GM21529 (cell line): ENCODE measurements around the gene ADCY1.

ENCODE experiments used
- ATAC-seq: cut with Tn5 transposase; IDR thresholded peaks from one replicate; pipeline ENCODE4 v1.9.1; 2021; ENCODE audit not compliant: unreplicated experiment

Gene ADCY1

GRCh38 chr7:45649560-45650346, 75.6 kb downstream of the ADCY1 start:
- ATAC-seq: no peak

GRCh38 chr7:45650404-45651394, 76.5 kb downstream of the ADCY1 start:
- no peak for ATAC-seq

- no peak for ATAC-seq
These were observed 77.4 kb downstream of the ADCY1 start for GRCh38 chr7:45651540-45651939.

DNA sequence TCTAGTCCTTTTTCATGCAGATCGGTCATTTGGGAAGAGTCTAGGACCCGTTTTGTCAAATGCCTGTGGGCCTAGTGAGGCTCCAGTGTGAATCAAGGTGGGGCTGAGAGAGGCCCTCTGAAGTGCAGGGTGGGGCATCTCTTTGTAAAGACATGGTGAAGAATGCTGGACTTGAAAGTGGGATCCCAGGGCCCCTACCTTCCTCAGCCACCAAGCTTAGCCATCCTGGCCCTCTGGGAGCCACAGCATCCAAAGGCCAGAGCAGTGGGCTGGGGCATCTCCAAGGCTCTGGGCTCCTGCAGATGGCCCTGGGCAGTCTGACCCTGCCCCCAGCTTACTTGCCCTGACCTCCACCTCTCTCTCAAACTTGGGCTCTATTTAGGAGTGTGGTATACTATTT, 78.5 kb downstream of the ADCY1 start:
- ATAC-seq: no peak

GRCh38 chr7:45653209-45653907, 79.2 kb downstream of the ADCY1 start:
- ATAC-seq: no peak

GRCh38 chr7:45654341-45654740, 80.2 kb downstream of the ADCY1 start:
- ATAC-seq: no peak

GRCh38 chr7:45655539-45655938, 81.4 kb downstream of the ADCY1 start:
- no peak for ATAC-seq

GRCh38 chr7:45656431-45656830, 82.3 kb downstream of the ADCY1 start:
- ATAC-seq: no peak

DNA sequence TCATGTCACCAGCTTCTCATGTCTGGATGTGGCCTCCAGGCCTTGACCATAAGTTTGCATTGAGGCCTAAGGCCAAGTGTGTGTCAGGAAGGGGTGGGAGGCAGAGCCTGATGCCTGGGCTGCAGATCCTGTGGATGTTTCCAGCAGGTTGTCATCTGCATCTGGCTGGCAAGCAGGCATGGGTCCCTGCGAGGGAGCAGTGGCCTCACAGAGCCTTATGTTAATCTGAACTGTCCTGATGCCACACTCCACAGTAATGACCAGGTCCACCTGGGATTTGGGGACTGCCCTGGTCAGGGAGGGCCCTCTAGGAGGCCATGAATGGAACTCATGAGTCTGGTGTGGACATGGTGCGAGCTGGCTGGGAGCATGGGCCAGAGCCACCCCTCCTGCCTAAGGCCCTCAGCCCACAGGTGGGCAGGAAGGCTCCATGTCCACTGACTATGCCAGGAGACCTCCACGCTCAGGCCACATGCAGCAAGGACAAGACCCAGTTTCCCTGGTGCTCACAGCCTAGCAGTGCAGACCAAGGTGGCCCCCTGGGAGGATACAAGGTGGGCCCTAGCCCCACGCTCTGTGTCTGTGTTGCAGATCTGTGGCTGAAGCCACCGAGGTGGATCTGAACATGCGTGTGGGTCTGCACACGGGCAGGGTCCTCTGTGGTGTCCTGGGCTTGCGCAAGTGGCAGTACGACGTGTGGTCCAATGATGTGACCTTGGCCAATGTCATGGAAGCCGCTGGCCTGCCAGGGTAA, 83.1 kb downstream of the ADCY1 start:
- ATAC-seq: no peak

DNA sequence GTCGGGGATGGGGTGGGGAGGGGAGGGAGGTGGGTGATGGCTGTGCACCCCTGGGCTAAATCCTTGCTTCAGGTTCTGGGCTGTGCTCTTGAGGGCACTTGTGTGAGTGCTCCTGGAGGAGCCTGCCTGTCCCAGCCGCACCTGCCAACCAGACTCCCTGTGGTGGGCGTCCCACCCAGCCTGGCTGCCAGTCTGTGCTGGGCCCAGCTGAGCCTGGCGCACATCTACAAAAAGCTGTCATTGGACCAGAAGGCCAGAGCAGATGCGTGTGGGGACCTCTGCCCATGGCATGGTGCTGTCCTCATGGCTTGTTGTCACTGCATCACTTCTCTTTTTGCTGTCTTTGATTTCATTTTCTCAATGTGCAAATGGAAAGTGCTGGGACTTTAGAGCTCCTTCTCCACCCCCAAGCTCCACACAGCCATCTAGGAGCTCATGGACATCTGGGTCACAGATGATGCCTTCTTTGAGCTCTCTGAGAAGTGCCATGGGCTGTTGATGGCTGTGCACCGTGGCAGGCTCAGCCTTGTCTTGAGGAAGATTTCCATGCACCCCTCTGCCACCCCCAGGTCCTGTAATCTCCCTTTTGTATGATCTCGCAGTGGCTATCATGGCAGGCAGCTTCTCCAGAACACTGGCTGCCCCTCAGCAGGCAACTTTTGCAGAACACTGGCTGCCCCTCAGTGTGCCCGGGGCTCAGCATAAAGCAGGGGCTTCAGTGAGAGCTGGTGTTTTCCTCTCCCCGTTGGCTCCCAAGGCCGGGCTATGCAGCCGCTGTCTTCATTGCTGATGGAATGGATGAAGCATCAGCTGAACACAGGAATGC, 83.9 kb downstream of the ADCY1 start:
- ATAC-seq: no peak

DNA sequence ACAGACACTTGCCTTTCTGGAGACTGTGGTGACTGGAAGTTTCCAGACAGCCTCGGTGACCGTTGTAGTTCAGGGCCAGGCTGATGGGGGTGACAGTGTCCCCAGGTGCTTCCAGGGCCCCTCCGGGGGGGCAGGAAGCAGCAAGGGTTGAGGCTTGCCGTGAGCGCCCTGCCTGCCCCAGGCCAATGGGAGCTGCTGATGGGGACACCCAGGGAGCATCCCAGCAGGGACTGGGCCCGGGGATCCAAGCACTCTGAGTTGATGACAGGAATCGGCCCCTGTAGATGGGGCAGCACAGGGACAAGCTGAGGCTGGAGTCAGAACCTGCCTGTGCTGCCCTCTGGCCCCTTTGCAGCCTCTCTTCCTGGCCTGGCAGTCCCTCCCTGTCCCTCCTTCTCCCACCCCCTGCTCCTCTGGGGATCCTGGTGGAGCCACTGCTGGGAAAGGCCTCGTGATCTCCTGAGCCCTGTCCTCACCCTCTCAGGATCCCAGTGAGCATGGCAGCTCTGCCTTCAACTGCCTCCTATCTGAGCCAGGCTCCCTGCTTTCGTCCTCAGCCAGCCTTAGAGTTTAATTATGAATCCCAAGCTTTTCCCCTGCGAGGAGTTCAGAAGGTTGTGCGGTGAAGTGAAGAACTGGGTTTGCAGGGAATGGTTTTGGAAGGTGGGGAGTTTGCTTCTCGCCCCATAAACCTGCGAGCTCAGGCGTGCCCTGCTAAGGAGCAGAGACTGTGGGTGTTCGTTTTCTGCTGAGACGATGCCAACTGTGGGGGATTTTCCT, 84.7 kb downstream of the ADCY1 start:
- no peak for ATAC-seq

DNA sequence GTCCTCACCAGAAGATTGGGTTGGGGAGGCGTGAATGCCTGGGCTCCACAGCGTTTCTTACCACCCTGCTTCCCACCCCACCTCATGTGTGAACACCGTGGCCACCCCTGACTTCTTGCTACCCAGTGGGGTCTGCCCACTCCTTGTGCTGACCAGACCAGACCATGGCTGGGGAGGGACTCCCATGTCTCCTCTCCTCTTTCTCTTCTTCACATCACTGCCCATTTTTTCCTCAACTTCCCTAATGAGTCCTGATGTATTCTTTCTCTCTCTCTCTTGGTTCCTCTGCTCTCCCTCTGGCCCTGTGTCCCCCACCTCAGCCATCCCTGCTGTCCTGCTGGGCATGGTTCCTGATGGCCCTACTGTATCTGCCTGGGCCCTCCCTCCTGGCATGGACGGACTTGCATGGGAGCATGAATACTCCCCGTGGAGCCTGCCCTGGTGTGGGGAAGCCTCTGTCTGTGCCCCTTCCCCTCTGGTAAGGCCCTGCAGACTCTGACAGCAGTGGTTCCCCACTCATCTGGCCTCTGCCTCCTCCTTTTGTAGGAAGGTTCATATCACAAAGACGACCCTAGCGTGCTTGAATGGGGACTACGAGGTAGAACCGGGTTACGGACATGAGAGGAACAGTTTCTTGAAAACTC, 85.5 kb downstream of the ADCY1 start:
- ATAC-seq: no peak

GRCh38 chr7:45660201-45660900, 86.2 kb downstream of the ADCY1 start:
- ATAC-seq: no peak

DNA sequence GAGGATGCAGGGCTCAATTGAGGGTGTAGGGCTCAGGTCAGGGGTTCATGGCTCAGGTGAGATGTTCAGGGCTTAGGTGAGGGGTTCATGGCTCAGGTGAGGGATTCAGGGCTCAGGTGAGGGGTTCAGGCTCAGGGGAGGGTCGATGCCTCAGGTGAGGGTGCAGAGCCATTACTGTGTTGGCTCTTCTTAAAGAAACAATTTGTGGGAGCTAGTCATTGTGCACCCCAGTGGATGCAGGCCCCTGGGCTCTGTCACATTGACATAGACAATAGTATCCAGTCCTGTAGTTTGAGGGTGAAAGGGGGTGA, 86.7 kb downstream of the ADCY1 start:
- ATAC-seq: no peak

DNA sequence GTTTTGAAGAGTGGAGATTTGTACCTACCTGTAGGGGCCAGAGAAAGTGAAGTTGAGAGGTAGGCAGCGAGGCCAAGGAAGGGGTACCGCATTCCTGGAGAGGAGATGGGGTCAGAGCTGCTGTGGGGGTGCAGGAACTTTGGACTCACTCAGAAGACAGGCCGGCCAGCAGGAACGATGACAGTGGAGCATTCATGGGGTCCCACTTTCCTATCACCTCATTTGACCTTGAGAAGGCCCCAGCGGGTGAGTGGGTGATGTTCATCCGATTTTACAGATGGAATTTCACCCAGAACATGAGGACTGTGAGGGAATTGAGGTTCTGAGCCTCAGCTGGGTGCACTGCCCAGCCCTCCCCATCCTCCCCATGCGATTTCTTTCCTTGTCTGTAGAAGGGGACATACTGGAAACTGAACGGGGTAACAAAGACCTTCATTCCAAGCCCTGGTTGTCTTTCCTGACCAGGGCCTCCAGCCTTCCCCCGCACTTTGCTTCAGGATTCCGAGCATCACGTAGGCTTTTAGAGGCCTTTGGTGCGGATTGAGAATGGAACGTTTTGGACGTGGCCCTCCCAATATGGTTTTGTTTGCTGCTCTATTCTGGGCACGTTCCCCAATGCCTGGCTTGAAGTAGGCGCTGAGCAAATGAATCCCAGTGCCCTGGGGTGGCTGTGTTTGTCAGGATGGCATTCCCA, 87.3 kb downstream of the ADCY1 start:
- no peak for ATAC-seq

DNA sequence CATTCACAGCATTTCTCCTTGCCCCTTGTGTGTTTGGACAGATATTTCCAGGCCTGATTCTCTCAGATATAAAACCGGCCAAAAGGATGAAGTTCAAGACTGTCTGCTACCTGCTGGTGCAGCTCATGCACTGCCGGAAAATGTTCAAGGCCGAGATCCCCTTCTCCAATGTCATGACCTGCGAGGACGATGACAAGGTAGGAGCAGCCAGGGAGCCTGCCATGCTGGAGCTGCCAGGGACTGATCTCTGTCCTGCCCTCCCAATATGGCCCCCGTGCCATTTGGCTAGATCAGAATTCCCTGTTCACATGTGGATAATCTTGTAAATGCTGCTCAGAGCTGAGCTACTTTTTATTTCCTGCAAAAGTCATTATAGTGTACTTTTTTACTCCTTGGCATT, 87.8 kb downstream of the ADCY1 start:
- ATAC-seq: no peak

GRCh38 chr7:45662540-45663166, 88.5 kb downstream of the ADCY1 start:
- ATAC-seq: no peak
